HL-60 (cell line): ENCODE measurements around the gene JOSD1.
A peak's percentile ranks its signal among the peaks of the same experiment; 100 is the strongest.

ENCODE experiments used
- DNase-seq, 2 experiments: peaks; one replicate each; pipeline ENCODE4 v3.0.0-alpha.2; 2010 to 2020; ENCODE audit warnings: low read depth in 1 of 2, low spot score in 1 of 2
- H3K27ac ChIP-seq: fragments of 250-450 bp; sonication (Bioruptor Pico); replicated peaks from 2 replicates; pipeline ENCODE4 v1.5.1; 2020; ENCODE audit warnings: mild to moderate bottlenecking, moderate library complexity
- H3K27me3 ChIP-seq: fragments of 250-450 bp; sonication (Bioruptor Pico); 2 replicates; pipeline ENCODE4 v1.5.1; 2021; ENCODE audit warnings: mild to moderate bottlenecking, moderate library complexity; ENCODE audit not compliant: insufficient read depth, poor library complexity, severe bottlenecking
- H3K4me3 ChIP-seq: replicated peaks from 2 replicates; pipeline ENCODE4 v1.5.1; 2011; ENCODE audit warnings: mild to moderate bottlenecking, control low read depth, low read length; ENCODE audit not compliant: insufficient read depth
- GABPA ChIP-seq: IDR thresholded peaks from 2 replicates; pipeline ENCODE4 v1.6.1; 2012; ENCODE audit warnings: low read depth
- POLR2AphosphoS5 ChIP-seq: IDR thresholded peaks from 2 replicates; pipeline ENCODE4 v1.6.1; 2012; ENCODE audit warnings: low read depth
- SPI1 ChIP-seq: IDR thresholded peaks from 2 replicates; pipeline ENCODE4 v1.6.1; 2012; ENCODE audit warnings: low read depth, mild to moderate bottlenecking, borderline replicate concordance
- TF ChIP-seq, protein P1 (sequence below): IDR thresholded peaks from 2 replicates; pipeline ENCODE4 v1.6.1; 2012; ENCODE audit warnings: low read depth; ENCODE audit not compliant: insufficient replicate concordance
- TF ChIP-seq, protein P2 (sequence below): IDR thresholded peaks from one replicate; pipeline ENCODE4 v1.5.1; 2011; ENCODE audit warnings: low read length, control low read depth, inconsistent platforms; ENCODE audit not compliant: insufficient read depth

The JOSD1 gene

DNA sequence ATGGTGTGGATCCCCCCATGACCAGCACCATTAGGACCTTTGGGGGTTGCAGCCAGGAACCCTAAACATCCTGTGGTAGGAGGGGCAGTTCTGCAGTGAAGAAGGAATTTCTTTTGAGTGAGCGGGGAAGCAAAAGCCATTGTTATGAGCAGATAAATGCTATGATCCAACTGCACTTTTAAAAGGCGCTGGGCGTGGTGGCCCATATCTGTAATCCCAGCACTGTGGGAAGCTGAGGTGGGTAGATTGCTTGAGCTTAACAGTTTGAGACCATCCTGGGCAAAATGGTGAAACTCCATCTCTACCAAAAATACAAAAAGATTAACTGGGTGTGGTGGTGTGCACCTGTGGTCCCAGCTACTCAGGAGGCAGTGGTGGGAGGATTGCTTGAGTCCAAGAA, 24.9 kb downstream of the JOSD1 start:
- no peak overlapping the region for H3K4me3 ChIP-seq
- H3K27me3 ChIP-seq = no peaks in the 10 kb centered on the region
- no peak overlapping the region for H3K27ac ChIP-seq
- no peak for DNase-seq
- TF ChIP-seq SPI1 (no peak), GABPA (no peak), POLR2AphosphoS5 (no peak)
- TF ChIP-seq, protein P1, sequence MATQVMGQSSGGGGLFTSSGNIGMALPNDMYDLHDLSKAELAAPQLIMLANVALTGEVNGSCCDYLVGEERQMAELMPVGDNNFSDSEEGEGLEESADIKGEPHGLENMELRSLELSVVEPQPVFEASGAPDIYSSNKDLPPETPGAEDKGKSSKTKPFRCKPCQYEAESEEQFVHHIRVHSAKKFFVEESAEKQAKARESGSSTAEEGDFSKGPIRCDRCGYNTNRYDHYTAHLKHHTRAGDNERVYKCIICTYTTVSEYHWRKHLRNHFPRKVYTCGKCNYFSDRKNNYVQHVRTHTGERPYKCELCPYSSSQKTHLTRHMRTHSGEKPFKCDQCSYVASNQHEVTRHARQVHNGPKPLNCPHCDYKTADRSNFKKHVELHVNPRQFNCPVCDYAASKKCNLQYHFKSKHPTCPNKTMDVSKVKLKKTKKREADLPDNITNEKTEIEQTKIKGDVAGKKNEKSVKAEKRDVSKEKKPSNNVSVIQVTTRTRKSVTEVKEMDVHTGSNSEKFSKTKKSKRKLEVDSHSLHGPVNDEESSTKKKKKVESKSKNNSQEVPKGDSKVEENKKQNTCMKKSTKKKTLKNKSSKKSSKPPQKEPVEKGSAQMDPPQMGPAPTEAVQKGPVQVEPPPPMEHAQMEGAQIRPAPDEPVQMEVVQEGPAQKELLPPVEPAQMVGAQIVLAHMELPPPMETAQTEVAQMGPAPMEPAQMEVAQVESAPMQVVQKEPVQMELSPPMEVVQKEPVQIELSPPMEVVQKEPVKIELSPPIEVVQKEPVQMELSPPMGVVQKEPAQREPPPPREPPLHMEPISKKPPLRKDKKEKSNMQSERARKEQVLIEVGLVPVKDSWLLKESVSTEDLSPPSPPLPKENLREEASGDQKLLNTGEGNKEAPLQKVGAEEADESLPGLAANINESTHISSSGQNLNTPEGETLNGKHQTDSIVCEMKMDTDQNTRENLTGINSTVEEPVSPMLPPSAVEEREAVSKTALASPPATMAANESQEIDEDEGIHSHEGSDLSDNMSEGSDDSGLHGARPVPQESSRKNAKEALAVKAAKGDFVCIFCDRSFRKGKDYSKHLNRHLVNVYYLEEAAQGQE = no peak
- TF ChIP-seq, protein P2, sequence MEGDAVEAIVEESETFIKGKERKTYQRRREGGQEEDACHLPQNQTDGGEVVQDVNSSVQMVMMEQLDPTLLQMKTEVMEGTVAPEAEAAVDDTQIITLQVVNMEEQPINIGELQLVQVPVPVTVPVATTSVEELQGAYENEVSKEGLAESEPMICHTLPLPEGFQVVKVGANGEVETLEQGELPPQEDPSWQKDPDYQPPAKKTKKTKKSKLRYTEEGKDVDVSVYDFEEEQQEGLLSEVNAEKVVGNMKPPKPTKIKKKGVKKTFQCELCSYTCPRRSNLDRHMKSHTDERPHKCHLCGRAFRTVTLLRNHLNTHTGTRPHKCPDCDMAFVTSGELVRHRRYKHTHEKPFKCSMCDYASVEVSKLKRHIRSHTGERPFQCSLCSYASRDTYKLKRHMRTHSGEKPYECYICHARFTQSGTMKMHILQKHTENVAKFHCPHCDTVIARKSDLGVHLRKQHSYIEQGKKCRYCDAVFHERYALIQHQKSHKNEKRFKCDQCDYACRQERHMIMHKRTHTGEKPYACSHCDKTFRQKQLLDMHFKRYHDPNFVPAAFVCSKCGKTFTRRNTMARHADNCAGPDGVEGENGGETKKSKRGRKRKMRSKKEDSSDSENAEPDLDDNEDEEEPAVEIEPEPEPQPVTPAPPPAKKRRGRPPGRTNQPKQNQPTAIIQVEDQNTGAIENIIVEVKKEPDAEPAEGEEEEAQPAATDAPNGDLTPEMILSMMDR = no peak

DNA sequence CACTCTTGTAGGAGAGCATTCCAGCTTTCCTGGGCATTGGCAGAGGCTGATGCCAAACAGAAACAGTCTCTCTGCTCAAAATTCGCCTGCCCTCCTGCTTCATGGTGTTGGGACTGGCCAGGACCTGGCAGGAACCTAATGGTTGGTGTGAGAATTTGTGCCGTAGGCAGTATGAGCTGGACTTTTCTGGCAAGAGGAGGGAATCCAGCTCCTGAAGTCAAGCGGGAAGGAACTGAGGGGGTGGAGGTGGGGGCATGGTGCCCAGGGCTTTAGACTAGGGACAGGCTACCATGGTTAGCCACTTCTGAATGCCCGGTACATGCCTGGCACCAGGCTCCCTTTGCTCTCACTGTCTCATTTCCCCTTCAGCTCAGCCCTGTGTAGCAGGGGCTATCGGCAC, 25.9 kb downstream of the JOSD1 start:
- TF ChIP-seq, protein P2 = no peak
- TF ChIP-seq SPI1 (no peak), POLR2AphosphoS5 (no peak)
- Histone ChIP-seq H3K4me3 (no peak overlapping the region), H3K27me3 (no peaks in the 10 kb centered on the region), H3K27ac (no peak overlapping the region)
- DNase-seq = no peak

DNA sequence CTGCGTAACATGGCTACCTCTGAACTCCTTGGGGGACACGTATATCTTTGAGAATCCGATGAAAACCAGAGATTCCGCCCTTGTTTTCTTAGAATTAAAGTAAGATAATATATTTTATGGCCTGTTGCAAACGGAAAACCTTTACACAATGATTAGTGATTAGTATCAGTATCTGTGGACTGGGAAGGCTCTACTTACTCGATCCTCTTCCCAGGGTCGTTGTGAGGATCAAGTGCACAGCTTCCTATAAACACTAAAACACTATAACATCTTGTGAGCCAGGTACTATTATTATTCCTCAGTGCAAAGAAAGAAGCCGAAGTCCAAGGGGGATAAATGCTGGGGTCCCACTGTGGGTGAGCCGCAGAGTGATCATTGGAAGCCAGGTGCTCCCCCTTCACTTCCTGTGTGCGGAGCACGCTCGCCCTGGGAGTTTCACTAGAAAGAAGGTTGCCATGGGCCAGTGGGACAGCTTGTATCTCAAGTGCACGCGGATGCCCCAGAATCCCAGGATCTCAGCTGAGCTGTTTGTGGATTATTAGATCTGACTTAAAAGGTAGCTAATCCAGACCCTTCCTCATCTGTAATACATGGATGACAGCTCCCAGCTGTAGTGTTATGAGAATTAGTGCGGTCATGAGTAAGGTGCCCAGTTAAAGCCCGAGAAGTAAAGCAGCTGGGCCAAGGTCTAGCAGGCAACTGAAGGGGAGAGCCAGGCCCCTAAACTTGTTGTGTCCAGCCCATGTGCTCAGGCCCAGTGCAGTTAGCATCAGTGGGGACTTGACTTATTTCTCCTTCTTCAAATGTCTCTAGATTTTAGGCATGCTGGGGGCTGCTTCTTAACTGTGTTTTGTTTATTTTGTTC, 43.5 kb downstream of the JOSD1 start:
- peak in 1 of 2 experiments; percentile 36 for DNase-seq
- TF ChIP-seq GABPA (no peak), POLR2AphosphoS5 (no peak), SPI1 (peak; percentile 12; the same call in 1 of the 2 replicates)
- TF ChIP-seq, protein P2 = no peak
- TF ChIP-seq, protein P1 = no peak
- Histone ChIP-seq H3K27me3 (no peaks in the 10 kb centered on the region), H3K4me3 (peak overlapping the region; percentile 98), H3K27ac (peak overlapping the region; percentile 99)
